HG02943 (cell line): ENCODE data around the gene ATP9A.
"Not testable (repeated sequence)": the region's sequence is repeated elsewhere in the genome, so short reads cannot be mapped to it uniquely, and the experiment has no call there.

Experiments used
- ATAC-seq: cut with Tn5 transposase; IDR thresholded peaks from one replicate; pipeline ENCODE4 v1.9.1; 2021; ENCODE audit warnings: mild to moderate bottlenecking, low read depth, moderate library complexity; ENCODE audit not compliant: unreplicated experiment

Gene ATP9A

GRCh38 chr20:51792960-51793359 is 24.8 kb upstream of the ATP9A start:
- ATAC-seq, result no peak

DNA sequence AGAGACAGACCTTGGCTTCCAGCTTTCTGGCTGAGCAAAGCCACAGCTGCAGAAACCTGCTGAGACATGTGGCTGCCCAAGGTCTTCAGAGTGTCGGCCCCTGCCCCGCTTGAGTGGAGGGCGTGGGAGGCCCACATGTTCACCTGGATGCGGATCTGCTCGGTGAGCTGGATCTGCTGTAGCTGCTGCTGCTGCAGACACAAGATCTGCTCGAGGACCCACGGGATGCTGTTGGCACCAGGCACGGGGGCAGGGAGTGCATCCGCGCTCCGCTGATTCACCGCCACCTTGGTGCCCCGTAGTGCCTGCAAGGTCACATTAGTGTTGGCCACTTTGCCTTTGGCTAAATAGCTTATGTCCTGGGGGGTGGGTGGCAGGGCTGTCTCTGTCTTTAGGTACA is 23.4 kb upstream of the ATP9A start:
- no peak for ATAC-seq

- ATAC-seq, result no peak
Observed at GRCh38 chr20:51790256-51790655, 22.1 kb upstream of the ATP9A start.

DNA sequence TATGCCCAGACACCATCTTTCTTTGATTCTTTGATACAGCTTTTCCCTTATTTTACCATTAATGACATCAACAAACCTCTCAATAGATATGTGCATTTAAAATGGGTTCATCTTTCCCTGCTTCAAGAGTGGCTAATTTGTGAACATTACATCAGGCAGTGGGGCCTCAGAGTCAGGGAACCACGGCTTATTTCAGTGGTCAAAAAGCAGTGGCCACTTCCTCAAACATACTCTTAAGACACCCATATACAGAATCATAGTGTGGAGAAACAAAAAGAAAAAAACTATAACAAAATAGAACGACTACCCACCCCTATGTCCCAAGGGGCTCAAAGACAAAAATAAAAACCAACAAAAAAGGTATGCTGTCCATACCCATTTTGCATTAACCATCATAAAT is 21.2 kb upstream of the ATP9A start:
- no peak for ATAC-seq

DNA sequence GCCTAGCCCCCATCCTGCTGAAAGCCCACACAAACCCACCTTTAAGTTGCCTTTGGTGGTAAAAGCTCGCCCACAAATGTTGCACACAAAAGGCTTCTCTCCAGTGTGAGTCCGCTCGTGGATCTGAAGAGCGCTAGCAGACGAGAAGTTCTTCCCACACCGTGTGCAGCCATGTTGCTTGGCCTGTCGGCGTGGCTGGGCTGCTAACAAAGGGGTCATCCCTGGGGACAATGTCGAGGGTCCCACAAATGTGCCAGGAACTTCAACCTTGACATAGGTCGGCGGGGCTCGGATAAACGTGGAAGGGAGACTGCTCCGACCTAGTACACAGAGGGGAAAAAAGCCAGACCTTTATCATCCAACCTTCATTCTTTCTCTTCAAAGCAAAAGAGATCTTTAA is 20.6 kb upstream of the ATP9A start:
- ATAC-seq, result no peak

GRCh38 chr20:51784299-51784698 is 16.1 kb upstream of the ATP9A start:
- ATAC-seq, result no peak

GRCh38 chr20:51778229-51778759 is 10.1 kb upstream of the ATP9A start:
- ATAC-seq, result not testable (repeated sequence)

GRCh38 chr20:51775241-51775640 is 7.1 kb upstream of the ATP9A start:
- no peak for ATAC-seq

DNA sequence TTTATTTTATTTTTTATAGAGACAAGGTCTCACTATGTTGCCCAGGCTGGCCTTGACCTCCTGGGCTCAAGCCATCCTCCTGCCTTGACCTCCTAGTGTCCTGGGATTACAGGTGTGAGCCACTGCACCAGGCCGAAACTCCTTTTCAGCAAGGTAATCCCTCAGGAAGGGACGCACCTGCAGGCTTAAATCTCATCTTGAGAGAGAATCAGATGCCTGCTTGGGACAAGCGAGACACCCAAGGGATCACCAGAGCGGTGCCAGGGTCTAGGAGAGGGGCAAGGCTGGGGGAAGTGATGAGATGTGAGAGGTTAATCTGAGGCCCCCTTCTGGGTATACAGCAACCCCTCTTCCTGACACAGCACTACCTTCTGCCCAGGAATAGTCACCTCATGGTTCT is 4.0 kb upstream of the ATP9A start:
- ATAC-seq, result no peak

GRCh38 chr20:51769976-51770615 is 1.9 kb upstream of the ATP9A start:
- ATAC-seq, result no peak

DNA sequence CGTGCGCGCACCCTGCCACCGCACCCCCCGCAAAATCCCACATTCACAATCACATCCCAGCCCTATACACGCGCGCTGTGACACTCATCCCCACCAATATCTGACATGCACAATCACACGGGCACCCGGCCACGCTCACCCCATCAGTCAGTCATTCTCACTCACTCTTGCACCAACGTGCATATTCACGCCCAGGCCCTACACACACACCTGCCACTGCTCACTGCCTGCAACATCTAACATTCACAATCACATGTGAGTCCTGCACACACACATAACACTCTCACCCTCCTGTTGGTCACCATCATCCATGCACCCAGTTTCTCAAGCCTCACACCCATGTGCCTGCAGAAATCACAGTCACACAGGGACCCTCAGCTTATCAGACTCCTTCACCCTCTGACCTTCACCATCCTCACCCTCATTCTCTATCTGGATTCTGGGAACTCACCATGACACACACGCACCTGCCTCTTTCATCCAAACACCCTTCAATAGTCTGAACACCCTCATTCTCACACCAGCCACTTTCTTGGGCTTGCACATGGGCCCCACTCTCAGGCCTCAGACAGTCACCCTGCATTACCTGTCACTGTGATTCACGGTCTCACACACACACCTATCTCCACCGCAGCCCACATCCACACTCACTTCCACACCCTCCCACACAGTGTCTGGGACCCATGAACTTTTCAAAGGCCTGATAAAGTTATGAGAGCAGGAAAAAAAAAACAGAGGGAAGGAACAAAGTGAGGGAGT is 748 bp upstream of the ATP9A start:
- no peak for ATAC-seq

GRCh38 chr20:51766994-51767866 is 960 bp downstream of the ATP9A start:
- ATAC-seq, result no peak

GRCh38 chr20:51765381-51765780 is 2.8 kb downstream of the ATP9A start:
- ATAC-seq, result not testable (repeated sequence)

DNA sequence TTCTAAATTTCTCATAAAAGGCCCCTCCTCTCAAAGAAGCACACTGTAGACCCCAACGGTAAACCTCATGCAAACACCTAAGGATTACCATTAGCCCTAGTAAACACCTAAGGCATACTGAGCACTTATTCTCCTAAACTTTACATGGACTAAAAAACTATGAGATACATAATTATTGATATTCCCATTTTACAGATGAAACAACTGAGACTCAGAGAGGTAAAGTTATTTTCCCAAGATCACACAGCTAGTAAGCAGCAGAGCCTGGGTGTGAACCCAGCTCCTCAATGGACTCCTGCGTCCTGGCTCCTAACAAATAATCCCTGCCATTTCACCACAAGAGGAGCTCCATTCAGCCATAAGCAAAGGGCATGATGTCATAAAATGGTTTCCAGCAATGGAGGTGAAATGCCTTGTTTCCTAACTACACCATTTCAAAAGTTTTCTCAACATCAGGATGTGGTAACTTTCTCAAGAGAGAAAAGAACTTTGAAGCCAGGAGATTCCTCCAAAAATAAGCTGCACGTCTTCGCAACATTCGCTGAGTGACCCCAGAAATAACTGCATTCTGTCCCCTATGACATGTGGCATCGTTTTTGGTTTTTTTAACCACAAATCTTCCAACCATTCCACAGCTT is 4.1 kb downstream of the ATP9A start:
- ATAC-seq, result no peak

- no peak for ATAC-seq
Observed at GRCh38 chr20:51760905-51761546, 7.2 kb downstream of the ATP9A start.

GRCh38 chr20:51759769-51760510 is 8.2 kb downstream of the ATP9A start:
- ATAC-seq, result no peak

DNA sequence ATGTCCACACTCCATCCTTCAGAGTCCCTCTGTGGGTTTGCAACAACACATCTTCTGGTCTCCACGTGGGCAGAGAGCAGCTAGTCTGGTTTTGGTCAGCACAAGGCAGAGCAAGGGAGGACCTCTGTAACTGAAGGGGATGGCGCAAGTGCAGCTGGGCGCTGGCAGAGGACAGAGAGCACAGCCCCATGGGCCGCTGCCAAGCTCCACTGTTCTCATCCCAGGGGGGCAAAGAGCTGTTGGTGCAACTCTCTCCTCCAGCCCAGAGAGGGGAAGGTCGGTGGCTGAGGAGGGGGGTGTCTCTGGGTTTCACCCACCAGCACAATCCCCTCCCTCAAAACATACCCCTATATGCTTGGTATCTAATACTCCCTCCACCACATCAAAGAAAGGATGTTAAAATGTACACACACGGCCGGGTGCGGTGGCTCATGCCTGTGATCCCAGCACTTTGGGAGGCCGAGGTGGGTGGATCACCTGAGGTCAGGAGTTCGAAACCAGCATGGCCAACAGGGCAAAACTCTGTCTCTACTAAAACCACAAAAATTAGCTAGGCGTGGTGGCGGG is 9.1 kb downstream of the ATP9A start:
- no peak for ATAC-seq

DNA sequence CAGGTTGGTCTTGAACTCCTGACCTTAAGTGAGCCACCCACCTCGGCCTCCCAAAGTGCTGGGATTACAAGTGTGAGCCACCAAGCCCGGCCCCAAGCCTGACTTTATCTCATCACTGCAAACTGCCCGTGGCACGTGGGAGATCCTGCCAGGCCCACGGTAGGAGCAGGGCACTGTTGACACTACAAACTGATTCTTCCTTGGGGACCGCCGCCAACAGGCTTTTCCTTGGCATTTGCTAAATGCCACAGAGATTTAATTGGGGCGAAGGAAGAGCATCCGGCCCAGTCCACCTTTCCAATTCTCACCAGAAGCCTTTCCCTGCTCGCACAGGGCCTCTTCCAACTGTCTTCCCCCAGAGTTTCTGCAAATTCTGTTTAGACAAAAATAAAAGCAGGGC is 11.0 kb downstream of the ATP9A start:
- ATAC-seq, result no peak

GRCh38 chr20:51756653-51757052 is 11.5 kb downstream of the ATP9A start:
- ATAC-seq, result no peak
